Kidney epithelial cell (primary cell): ENCODE measurements around the gene SLFN13. TPM values are rescaled to one million over a fixed set of nuclear protein-coding genes. Genes with fewer than 3 reads are reported as not detected.
"Not testable (repeated sequence)": the region's sequence is repeated elsewhere in the genome, so short reads cannot be mapped to it uniquely, and the experiment has no call there.

ENCODE experiments used
- DNase-seq: peaks from one replicate; pipeline ENCODE4 v3.0.0-alpha.2; 2010; ENCODE audit warnings: low read depth
- H3K27me3 ChIP-seq: 2 replicates; pipeline ENCODE4 v1.6.0; 2011; ENCODE audit warnings: low read length; ENCODE audit not compliant: control insufficient read depth, insufficient read depth
- H3K36me3 ChIP-seq: 2 replicates; pipeline ENCODE4 v1.5.1; 2011; ENCODE audit warnings: low read length; ENCODE audit not compliant: control insufficient read depth, insufficient read depth
- H3K4me3 ChIP-seq: 2 replicates; pipeline ENCODE4 v1.5.1; 2011; ENCODE audit warnings: low read depth, mild to moderate bottlenecking, control low read depth, low read length
- CTCF ChIP-seq: IDR thresholded peaks from 2 replicates; pipeline ENCODE4 v1.5.1; 2011; ENCODE audit warnings: mild to moderate bottlenecking, moderate library complexity, low read length, control low read depth, inconsistent platforms; ENCODE audit not compliant: insufficient read depth, poor library complexity, severe bottlenecking
- total RNA-seq: library from RNA; depleted of rRNA; stranded (reverse); fragments of >200 nt; gene quantifications from 2 replicates; pipeline ENCODE4 v1.2.3, GENCODE V29; 2015

SLFN13 gene
- total RNA-seq, 1 donor from 2014 or later = 2.3 TPM

GRCh38 chr17:35407531-35407930, 41.0 kb downstream of the SLFN13 start:
- no peak for TF ChIP-seq CTCF
- no peaks in the 10 kb centered on the region for H3K27me3 ChIP-seq
- H3K4me3 ChIP-seq = no peak overlapping the region
- no peaks in the 10 kb centered on the region for H3K36me3 ChIP-seq
- no peak for DNase-seq

- H3K27me3 ChIP-seq = no peaks in the 10 kb centered on the region
- H3K4me3 ChIP-seq = no peak overlapping the region
- TF ChIP-seq CTCF = no peak
- no peaks in the 10 kb centered on the region for H3K36me3 ChIP-seq
- DNase-seq = no peak
Observed at GRCh38 chr17:35406568-35406967, 42.0 kb downstream of the SLFN13 start.

- DNase-seq = no peak
- no peaks in the 10 kb centered on the region for H3K27me3 ChIP-seq
Observed at GRCh38 chr17:35404360-35404759, 44.2 kb downstream of the SLFN13 start.

GRCh38 chr17:35393783-35394182, 54.8 kb downstream of the SLFN13 start:
- not testable (repeated sequence) for H3K4me3 ChIP-seq, H3K36me3 ChIP-seq, H3K27me3 ChIP-seq, DNase-seq

More at GRCh38 chr17:35404360-35404759, 44.2 kb downstream of the SLFN13 start:
- TF ChIP-seq CTCF = no peak
- no peak overlapping the region for H3K4me3 ChIP-seq
- H3K36me3 ChIP-seq = no peaks in the 10 kb centered on the region

GRCh38 chr17:35390663-35391062, 57.9 kb downstream of the SLFN13 start:
- H3K27me3 ChIP-seq = no peaks in the 10 kb centered on the region
- DNase-seq = no peak
- no peak for TF ChIP-seq CTCF
- H3K36me3 ChIP-seq = no peaks in the 10 kb centered on the region
- no peak overlapping the region for H3K4me3 ChIP-seq

GRCh38 chr17:35390156-35390555, 58.4 kb downstream of the SLFN13 start:
- H3K27me3 ChIP-seq = no peaks in the 10 kb centered on the region
- H3K36me3 ChIP-seq = no peaks in the 10 kb centered on the region
- no peak for DNase-seq
- no peak overlapping the region for H3K4me3 ChIP-seq
- TF ChIP-seq CTCF = no peak
